ENCODE data around the gene GATAD2B.

DNA sequence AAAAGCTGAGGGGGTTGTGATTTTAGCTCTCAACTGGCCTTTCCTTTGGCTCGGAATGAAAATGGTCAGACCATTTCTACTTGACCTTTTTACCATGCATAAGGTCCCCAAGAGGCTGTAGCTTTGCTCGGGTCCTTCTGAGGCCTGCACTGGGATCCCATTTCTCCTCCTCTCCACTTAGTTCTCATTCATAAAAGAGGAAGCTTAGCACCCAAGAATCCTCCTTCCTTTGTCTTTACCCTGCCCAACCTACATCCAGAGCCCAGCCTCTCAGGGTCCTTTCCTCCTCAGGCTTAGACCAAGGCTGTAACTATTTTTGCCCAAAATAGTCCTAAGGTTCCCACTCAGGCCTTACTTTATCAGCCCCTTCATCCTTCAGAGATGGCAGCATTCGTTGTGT lies 153.6 kb downstream of the GATAD2B start:
- TF ChIP-seq, protein P1, sequence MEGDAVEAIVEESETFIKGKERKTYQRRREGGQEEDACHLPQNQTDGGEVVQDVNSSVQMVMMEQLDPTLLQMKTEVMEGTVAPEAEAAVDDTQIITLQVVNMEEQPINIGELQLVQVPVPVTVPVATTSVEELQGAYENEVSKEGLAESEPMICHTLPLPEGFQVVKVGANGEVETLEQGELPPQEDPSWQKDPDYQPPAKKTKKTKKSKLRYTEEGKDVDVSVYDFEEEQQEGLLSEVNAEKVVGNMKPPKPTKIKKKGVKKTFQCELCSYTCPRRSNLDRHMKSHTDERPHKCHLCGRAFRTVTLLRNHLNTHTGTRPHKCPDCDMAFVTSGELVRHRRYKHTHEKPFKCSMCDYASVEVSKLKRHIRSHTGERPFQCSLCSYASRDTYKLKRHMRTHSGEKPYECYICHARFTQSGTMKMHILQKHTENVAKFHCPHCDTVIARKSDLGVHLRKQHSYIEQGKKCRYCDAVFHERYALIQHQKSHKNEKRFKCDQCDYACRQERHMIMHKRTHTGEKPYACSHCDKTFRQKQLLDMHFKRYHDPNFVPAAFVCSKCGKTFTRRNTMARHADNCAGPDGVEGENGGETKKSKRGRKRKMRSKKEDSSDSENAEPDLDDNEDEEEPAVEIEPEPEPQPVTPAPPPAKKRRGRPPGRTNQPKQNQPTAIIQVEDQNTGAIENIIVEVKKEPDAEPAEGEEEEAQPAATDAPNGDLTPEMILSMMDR (conservative IDR thresholded peaks at IDR 0.05 in 1 of 2, IDR thresholded peaks at IDR 0.05 in 1 of 2; ENCODE audit: extremely low read depth in 1 of 2, insufficient read depth in 1 of 2, low read depth in 1 of 2, low read length in 2 of 2), result no peak
- TF ChIP-seq EZH2 (IDR thresholded peaks at IDR 0.05; ENCODE audit: borderline replicate concordance, low read length), result no peak

Data from mammary epithelial cell (primary cell).